Measurements from ENCODE around the gene TSPAN14.
"Not testable (repeated sequence)": the region's sequence is repeated elsewhere in the genome, so short reads cannot be mapped to it uniquely, and the experiment has no call there.

Gene TSPAN14

DNA sequence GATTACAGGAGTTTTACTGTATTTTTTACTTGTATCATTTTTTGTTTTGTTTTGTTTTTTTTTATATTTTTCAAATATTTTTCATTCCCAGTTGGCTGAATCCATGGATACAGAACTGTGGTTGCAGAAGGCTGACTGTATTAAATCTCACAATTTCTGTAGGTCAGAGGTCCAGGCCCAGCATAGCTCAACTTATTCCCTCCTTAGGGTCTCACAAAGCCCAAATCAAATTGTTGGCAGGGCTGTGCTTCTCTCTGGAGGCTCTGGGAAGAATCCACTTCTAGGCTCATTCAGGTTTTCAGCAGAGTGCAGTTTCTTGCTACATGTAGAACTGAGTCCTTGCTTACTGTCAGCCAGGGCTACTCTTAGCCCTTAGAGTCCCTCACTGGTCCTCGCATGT is 22.6 kb downstream of the TSPAN14 start:
- Mint-ChIP-seq H3K4me3 (peak overlapping the region; percentile 14), H3K9me3 (peaks cover 6% of the 10 kb centered on the region), H3K27ac (peak overlapping the region; percentile 86), H3K27me3 (no peaks in the 10 kb centered on the region), H3K4me1 (peaks cover 83% of the 10 kb centered on the region), H3K36me3 (ENCODE audit: low read depth) (peaks cover 46% of the 10 kb centered on the region)
- ATAC-seq (no peak), DNase-seq (no peak)

GRCh38 chr10:80477813-80478212 is 23.7 kb downstream of the TSPAN14 start:
- Mint-ChIP-seq H3K4me1 (peaks cover 82% of the 10 kb centered on the region), H3K27ac (peak overlapping the region; percentile 86), H3K9me3 (peaks cover 6% of the 10 kb centered on the region), H3K27me3 (no peaks in the 10 kb centered on the region), H3K4me3 (peak overlapping the region; percentile 19), H3K36me3 (ENCODE audit: low read depth) (peaks cover 50% of the 10 kb centered on the region)
- ATAC-seq (peak; percentile 76), DNase-seq (no peak)

GRCh38 chr10:80480373-80480772 is 26.3 kb downstream of the TSPAN14 start:
- H3K36me3 Mint-ChIP-seq (ENCODE audit: low read depth) = peaks cover 40% of the 10 kb centered on the region
- H3K27me3 Mint-ChIP-seq, DNase-seq, H3K4me3 Mint-ChIP-seq, H3K9me3 Mint-ChIP-seq, ATAC-seq, H3K27ac Mint-ChIP-seq: not testable (repeated sequence)
- peaks cover 83% of the 10 kb centered on the region for H3K4me1 Mint-ChIP-seq

- DNase-seq (no peak), ATAC-seq (no peak)
- H3K27ac Mint-ChIP-seq = peak overlapping the region; percentile 50
- H3K36me3 Mint-ChIP-seq (ENCODE audit: low read depth) = peaks cover 38% of the 10 kb centered on the region
- no peak overlapping the region for H3K4me3 Mint-ChIP-seq
- H3K27me3 Mint-ChIP-seq = no peaks in the 10 kb centered on the region
- peaks cover 6% of the 10 kb centered on the region for H3K9me3 Mint-ChIP-seq
- H3K4me1 Mint-ChIP-seq = peaks cover 84% of the 10 kb centered on the region
These were observed 26.7 kb downstream of the TSPAN14 start for GRCh38 chr10:80480852-80481251.

DNA sequence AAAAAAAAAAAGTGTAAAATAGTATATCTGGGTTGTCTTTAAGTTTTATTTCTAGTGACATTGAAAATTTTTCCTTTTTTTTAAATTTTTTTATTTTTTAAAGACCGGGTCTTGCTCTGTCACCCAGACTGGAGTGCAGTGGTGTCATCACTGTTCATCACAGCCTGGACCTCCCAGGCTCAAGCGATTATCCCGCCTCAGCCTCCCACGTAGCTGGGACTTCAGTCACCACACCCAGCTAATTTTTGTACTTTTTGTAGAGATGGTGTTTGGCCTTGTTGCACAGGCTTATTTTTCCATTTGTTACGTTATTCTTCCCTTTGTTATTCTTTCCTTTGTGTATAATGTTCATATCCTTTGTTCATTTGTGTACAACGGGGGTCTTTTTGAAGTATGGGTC is 30.1 kb downstream of the TSPAN14 start:
- no peak for ATAC-seq
- no peaks in the 10 kb centered on the region for H3K9me3 Mint-ChIP-seq
- peak overlapping the region; percentile 95 for H3K27ac Mint-ChIP-seq
- DNase-seq = no peak
- peaks cover 89% of the 10 kb centered on the region for H3K4me1 Mint-ChIP-seq
- H3K27me3 Mint-ChIP-seq = no peaks in the 10 kb centered on the region
- peak overlapping the region; percentile 63 for H3K4me3 Mint-ChIP-seq
- H3K36me3 Mint-ChIP-seq (ENCODE audit: low read depth) = peaks cover 27% of the 10 kb centered on the region

DNA sequence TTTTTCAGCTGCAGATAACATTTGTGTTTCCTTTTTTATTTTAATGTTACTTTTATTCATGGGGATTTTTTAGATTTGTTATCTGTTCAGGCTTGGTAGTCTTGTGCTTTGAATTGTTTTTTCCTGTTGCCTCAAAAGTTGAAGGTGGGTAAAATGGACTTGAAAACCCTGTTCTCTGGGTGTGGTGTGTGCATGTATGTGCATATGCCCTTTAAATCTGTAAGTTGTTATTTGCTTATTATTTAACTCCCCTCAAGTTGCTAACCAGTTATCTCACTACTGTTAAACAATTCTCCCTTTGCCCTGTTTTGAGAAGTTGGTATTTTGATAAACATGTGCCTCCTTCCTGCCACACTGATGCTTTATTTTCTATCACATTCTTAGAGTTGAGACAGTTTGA is 30.6 kb downstream of the TSPAN14 start:
- Mint-ChIP-seq H3K27me3 (no peaks in the 10 kb centered on the region), H3K9me3 (no peaks in the 10 kb centered on the region), H3K36me3 (ENCODE audit: low read depth) (peaks cover 30% of the 10 kb centered on the region), H3K4me1 (peaks cover 93% of the 10 kb centered on the region), H3K27ac (peak overlapping the region; percentile 95), H3K4me3 (peak overlapping the region; percentile 63)
- no peak for ATAC-seq
- no peak for DNase-seq

GRCh38 chr10:80485076-80485945 is 31.2 kb downstream of the TSPAN14 start:
- Mint-ChIP-seq H3K27ac (peak overlapping the region; percentile 95), H3K9me3 (no peaks in the 10 kb centered on the region), H3K27me3 (no peaks in the 10 kb centered on the region), H3K4me1 (peaks cover 96% of the 10 kb centered on the region), H3K4me3 (peak overlapping the region; percentile 54), H3K36me3 (ENCODE audit: low read depth) (peaks cover 32% of the 10 kb centered on the region)
- DNase-seq (no peak), ATAC-seq (peak; percentile 58)

DNA sequence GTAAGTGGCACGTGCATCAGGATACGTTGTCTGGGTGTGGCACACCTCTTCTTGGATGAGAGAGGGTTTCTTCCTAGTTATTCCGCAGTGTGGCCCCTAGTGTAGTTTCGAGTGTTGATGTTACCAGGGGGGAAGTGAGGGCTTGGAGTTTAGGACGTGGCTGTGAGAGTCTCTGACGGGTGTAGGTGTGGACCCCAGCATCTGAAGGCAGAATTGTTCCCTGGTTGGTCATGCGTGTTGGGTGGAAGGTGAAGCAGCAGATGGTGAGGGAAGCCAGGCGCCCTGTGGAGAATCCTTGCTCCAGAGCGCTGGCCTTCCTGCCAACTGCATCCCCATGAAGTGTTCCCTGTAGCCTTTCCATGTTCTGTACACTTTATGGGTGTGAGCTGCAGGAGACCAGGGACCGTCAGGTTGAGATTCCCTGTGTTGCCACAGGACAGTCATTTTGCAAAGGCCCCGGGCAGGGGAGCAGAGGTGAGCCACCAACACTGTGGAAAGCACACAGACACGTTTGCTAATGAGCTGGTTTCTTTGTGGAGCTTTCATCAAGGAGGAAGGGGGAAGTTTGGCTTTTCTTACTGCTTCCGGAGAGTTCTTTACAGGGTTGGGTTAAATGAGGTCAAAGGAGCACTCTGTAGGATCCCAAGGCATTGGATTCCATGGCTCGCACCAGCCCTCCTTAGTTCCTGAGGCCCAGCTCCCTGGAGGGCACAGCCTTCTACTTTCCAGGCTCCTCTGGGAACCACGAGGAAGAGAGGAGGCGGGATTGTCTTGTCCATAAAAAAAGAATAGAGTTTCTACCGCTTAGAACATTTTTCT is 32.0 kb downstream of the TSPAN14 start:
- Mint-ChIP-seq H3K4me3 (peak overlapping the region; percentile 54), H3K36me3 (ENCODE audit: low read depth) (peaks cover 33% of the 10 kb centered on the region), H3K4me1 (peaks cover 98% of the 10 kb centered on the region), H3K27me3 (no peaks in the 10 kb centered on the region), H3K9me3 (no peaks in the 10 kb centered on the region), H3K27ac (peak overlapping the region; percentile 95)
- DNase-seq (no peak), ATAC-seq (peak; percentile 20)

GRCh38 chr10:80486785-80487420 is 32.8 kb downstream of the TSPAN14 start:
- peak overlapping the region; percentile 54 for H3K4me3 Mint-ChIP-seq
- ATAC-seq = no peak
- H3K27me3 Mint-ChIP-seq = no peaks in the 10 kb centered on the region
- no peak for DNase-seq
- H3K9me3 Mint-ChIP-seq = no peaks in the 10 kb centered on the region
- peaks cover 98% of the 10 kb centered on the region for H3K4me1 Mint-ChIP-seq
- peak overlapping the region; percentile 95 for H3K27ac Mint-ChIP-seq
- H3K36me3 Mint-ChIP-seq (ENCODE audit: low read depth) = peaks cover 36% of the 10 kb centered on the region

DNA sequence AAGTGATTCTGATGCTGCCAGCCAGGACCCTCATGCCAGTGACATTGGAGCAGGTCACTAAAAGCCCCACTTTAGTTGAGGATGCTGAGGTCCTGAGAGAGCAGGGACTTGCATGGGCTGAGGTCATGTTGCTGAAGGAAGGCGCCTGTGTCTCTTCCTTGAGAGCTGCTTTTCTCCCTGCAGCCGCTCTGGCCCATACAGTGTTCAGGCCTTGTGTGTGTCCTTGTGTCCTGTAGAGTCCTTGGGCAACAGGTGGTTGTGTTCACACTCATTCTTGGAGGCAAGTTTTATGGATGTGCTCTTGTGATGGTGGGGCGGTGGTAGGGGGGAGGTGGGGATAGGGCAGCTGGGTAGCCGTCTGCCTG is 33.3 kb downstream of the TSPAN14 start:
- H3K4me1 Mint-ChIP-seq = peaks cover 99% of the 10 kb centered on the region
- no peaks in the 10 kb centered on the region for H3K27me3 Mint-ChIP-seq
- DNase-seq (no peak), ATAC-seq (no peak)
- peak overlapping the region; percentile 95 for H3K27ac Mint-ChIP-seq
- no peaks in the 10 kb centered on the region for H3K9me3 Mint-ChIP-seq
- H3K4me3 Mint-ChIP-seq = peak overlapping the region; percentile 54
- H3K36me3 Mint-ChIP-seq (ENCODE audit: low read depth) = peaks cover 39% of the 10 kb centered on the region

DNA sequence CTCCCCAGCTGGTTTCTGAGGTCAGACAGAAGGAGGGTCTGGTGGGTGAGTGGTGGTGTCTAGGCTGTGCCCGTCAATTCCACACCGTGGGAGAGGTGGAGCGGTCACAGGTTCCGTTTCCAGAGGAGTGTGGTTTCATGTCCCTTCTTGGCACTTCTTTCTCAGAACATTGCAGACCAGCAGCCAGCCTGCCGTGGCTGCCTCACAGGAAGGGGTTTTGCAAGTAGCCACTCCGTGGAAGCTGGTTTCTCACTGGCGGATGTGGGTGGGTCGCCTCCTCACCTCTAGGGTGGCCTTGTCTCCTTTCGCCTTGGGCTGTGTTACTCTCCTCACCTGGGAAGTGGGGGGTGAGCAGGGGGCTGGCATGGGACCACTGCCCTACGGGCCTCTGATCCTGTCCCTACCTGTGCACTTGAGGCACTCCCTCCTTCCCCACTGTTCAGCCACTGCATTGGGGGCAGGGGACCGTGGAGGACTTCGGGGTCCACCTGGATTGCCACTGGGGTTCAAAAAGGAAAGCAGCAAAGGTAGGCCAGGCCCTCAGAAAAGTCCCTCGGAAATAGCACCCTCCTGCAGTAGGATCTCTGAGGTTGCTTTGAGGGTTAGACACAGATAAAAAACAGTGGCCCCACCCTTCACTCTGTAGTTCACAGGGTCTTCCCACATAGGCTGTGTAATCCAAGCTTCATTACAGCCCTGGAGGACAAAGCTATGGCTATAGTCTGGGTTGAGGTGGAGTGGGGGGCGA is 33.9 kb downstream of the TSPAN14 start:
- peak overlapping the region; percentile 95 for H3K27ac Mint-ChIP-seq
- peak; percentile 47 for ATAC-seq
- H3K36me3 Mint-ChIP-seq (ENCODE audit: low read depth) = peaks cover 42% of the 10 kb centered on the region
- H3K4me1 Mint-ChIP-seq = peaks cover 98% of the 10 kb centered on the region
- H3K4me3 Mint-ChIP-seq = peak overlapping the region; percentile 54
- H3K9me3 Mint-ChIP-seq = no peaks in the 10 kb centered on the region
- DNase-seq = peak; percentile 62
- H3K27me3 Mint-ChIP-seq = no peaks in the 10 kb centered on the region

DNA sequence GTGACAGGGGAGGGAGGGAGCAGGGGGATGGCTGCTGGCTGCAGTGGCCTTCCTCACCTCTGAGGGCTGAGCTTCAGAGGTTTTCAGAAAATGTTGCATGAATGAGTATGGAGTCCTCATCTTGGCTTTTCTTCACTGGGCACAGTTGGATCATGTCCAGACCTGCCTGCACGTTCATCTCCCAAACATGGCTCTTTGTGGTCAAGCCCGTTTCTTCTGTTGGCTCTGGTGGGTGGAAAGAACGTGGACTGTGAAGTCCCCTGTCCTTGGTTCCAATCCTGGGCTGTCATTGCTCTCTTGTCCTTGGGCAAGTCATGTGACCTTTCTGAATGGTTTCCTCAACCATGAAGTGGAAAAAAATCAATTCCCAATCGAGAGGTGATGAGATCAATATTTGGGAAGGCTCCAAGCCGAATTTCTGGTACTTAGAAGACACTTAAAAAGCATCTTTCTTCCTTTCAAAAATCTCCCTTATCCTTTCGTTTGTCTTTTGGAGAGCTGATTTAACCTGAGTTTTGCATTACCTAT is 34.5 kb downstream of the TSPAN14 start:
- Mint-ChIP-seq H3K36me3 (ENCODE audit: low read depth) (peaks cover 47% of the 10 kb centered on the region), H3K9me3 (no peaks in the 10 kb centered on the region), H3K27ac (peak overlapping the region; percentile 95), H3K4me3 (peak overlapping the region; percentile 15), H3K4me1 (peaks cover 98% of the 10 kb centered on the region), H3K27me3 (no peaks in the 10 kb centered on the region)
- DNase-seq (no peak), ATAC-seq (no peak)

- no peaks in the 10 kb centered on the region for H3K9me3 Mint-ChIP-seq
- ATAC-seq (no peak), DNase-seq (no peak)
- H3K4me3 Mint-ChIP-seq = no peak overlapping the region
- H3K4me1 Mint-ChIP-seq = peaks cover 98% of the 10 kb centered on the region
- H3K36me3 Mint-ChIP-seq (ENCODE audit: low read depth) = peaks cover 53% of the 10 kb centered on the region
- peak overlapping the region; percentile 95 for H3K27ac Mint-ChIP-seq
- H3K27me3 Mint-ChIP-seq = no peaks in the 10 kb centered on the region
These were observed 35.4 kb downstream of the TSPAN14 start for GRCh38 chr10:80489371-80490112.

All from activated naive CD8-positive, alpha-beta T cell treated with anti-CD3 and anti-CD28 coated beads, Interleukin-2, amount 50 U/mL, for 24 hours (primary cell).